ENCODE results near the gene MAST2. TPM values are rescaled to one million over a fixed set of nuclear protein-coding genes. Genes with fewer than 3 reads are reported as not detected.
"Not testable (repeated sequence)": the region's sequence is repeated elsewhere in the genome, so short reads cannot be mapped to it uniquely, and the experiment has no call there.

The MAST2 gene
- total RNA-seq, 1 experiment from 2014 or later: 52.8 TPM

DNA sequence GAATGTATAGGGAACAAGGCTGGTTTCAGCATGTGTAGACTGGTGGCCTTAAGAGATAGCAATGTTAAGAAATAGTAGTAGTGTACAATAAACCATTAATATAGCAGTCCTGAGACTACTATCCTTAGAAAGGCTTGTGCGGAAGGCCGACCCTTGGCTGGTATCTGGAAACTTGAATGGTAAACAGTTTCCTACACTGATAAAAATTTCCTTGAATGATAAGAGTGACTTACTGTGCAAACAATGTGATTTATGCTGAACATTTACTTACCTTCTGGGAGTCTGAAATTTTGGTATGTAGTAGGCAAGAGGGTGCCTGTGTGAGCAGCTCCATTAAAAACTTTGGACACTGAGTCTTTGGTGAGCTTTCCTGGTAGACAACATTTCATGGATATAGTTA lies 44.7 kb downstream of the MAST2 start:
- Histone ChIP-seq H3K27ac (ENCODE audit: low read length) (no peak overlapping the region), H3K9me2 (replicated peaks; ENCODE audit: insufficient read depth, low read length) (no peaks in the 10 kb centered on the region), H3K4me1 (ENCODE audit: low read length) (peaks cover 27% of the 10 kb centered on the region), H2AFZ (ENCODE audit: low read length) (no peak overlapping the region), H3K27me3 (ENCODE audit: low read length) (no peaks in the 10 kb centered on the region), H3K4me3 (ENCODE audit: low read length) (no peak overlapping the region), H3K4me2 (ENCODE audit: low read depth, low read length, poor library complexity, severe bottlenecking) (no peak overlapping the region), H4K20me1 (ENCODE audit: insufficient read depth, low read depth, low read length) (no peaks in the 10 kb centered on the region), H3K9me3 (ENCODE audit: low read length) (no peaks in the 10 kb centered on the region; the same call in 1 of the 2 replicates), H3K9ac (ENCODE audit: low read length) (no peak overlapping the region), H3K79me2 (ENCODE audit: low read length) (peaks cover 97% of the 10 kb centered on the region), H3K36me3 (ENCODE audit: insufficient read depth, low read length) (peaks cover 37% of the 10 kb centered on the region)
- no peak for DNase-seq

DNA sequence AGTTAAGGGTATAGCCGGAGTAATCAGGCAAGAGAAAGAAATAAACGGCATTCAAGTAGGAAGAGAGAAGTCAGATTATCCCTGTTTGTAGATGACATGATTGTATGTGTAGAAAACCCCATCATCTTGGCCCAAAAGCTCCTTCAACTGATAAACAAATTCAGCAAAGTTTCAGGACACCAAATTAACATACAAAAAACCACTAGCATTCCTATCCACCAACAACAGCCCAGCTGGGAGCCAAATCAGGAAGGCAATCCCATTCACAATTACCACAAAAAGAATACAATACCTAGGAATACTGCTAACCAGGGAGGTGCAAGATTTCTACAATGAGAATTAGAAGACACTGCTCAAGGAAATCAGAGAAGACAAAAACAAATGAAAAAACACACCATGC lies 45.3 kb downstream of the MAST2 start:
- Histone ChIP-seq H3K4me1 (ENCODE audit: low read length) (peaks cover 21% of the 10 kb centered on the region), H3K4me2 (ENCODE audit: low read depth, low read length, poor library complexity, severe bottlenecking) (no peak overlapping the region), H3K27ac (ENCODE audit: low read length) (no peak overlapping the region), H3K27me3 (ENCODE audit: low read length) (no peaks in the 10 kb centered on the region), H3K79me2 (ENCODE audit: low read length) (peaks cover 96% of the 10 kb centered on the region), H3K4me3 (ENCODE audit: low read length) (no peak overlapping the region), H3K9me2 (replicated peaks; ENCODE audit: insufficient read depth, low read length) (no peaks in the 10 kb centered on the region), H3K36me3 (ENCODE audit: insufficient read depth, low read length) (peaks cover 37% of the 10 kb centered on the region), H3K9me3 (ENCODE audit: low read length) (no peaks in the 10 kb centered on the region; the same call in 1 of the 2 replicates), H3K9ac (ENCODE audit: low read length) (no peak overlapping the region), H2AFZ (ENCODE audit: low read length) (no peak overlapping the region), H4K20me1 (ENCODE audit: insufficient read depth, low read depth, low read length) (no peaks in the 10 kb centered on the region)
- DNase-seq: no peak

DNA sequence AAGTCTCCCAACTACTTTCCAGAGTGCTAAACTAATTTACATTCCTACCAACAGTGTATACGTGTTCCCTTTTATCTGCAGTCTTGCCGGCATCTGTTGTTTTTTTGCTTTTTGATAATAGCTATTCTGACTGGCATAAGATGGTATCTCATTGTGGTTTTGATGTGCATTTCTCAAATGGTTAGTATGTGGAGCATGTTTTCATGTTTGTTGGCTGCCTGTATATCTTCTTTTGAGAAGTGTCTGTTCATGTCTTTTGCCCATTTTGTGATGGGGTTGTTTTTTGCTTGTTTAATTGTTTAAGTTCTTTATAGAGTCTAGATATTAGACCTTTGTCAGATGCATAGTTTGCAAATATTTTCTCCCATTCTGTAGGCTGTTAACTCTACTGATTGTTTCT lies 46.6 kb downstream of the MAST2 start:
- DNase-seq: no peak
- peaks cover 98% of the 10 kb centered on the region for H3K79me2 ChIP-seq (ENCODE audit: low read length)
- peaks cover 34% of the 10 kb centered on the region for H3K36me3 ChIP-seq (ENCODE audit: insufficient read depth, low read length)
- no peak overlapping the region for H2AFZ ChIP-seq (ENCODE audit: low read length)
- H3K4me3 ChIP-seq (ENCODE audit: low read length): no peak overlapping the region
- H3K4me2 ChIP-seq (ENCODE audit: low read depth, low read length, poor library complexity, severe bottlenecking): no peak overlapping the region
- no peaks in the 10 kb centered on the region for H4K20me1 ChIP-seq (ENCODE audit: insufficient read depth, low read depth, low read length)
- H3K9me3 ChIP-seq (ENCODE audit: low read length): no peaks in the 10 kb centered on the region; the same call in 1 of the 2 replicates
- H3K9me2 ChIP-seq (replicated peaks; ENCODE audit: insufficient read depth, low read length): no peaks in the 10 kb centered on the region
- no peak overlapping the region for H3K27ac ChIP-seq (ENCODE audit: low read length)
- no peak overlapping the region for H3K9ac ChIP-seq (ENCODE audit: low read length)
- H3K4me1 ChIP-seq (ENCODE audit: low read length): peaks cover 14% of the 10 kb centered on the region
- H3K27me3 ChIP-seq (ENCODE audit: low read length): no peaks in the 10 kb centered on the region

GRCh38 chr1:45854724-45855123 lies 51.3 kb downstream of the MAST2 start:
- Histone ChIP-seq H3K36me3 (ENCODE audit: insufficient read depth, low read length) (peaks cover 20% of the 10 kb centered on the region), H3K79me2 (ENCODE audit: low read length) (peaks cover 88% of the 10 kb centered on the region), H3K9me3 (ENCODE audit: low read length) (peaks cover 4% of the 10 kb centered on the region; the same call in 1 of the 2 replicates), H3K27me3 (ENCODE audit: low read length) (no peaks in the 10 kb centered on the region), H3K27ac (ENCODE audit: low read length) (no peak overlapping the region), H3K9ac (ENCODE audit: low read length) (no peak overlapping the region), H3K4me3 (ENCODE audit: low read length) (no peak overlapping the region), H2AFZ (ENCODE audit: low read length) (no peak overlapping the region), H3K9me2 (replicated peaks; ENCODE audit: insufficient read depth, low read length) (no peaks in the 10 kb centered on the region), H3K4me2 (ENCODE audit: low read depth, low read length, poor library complexity, severe bottlenecking) (no peak overlapping the region), H4K20me1 (ENCODE audit: insufficient read depth, low read depth, low read length) (no peaks in the 10 kb centered on the region), H3K4me1 (ENCODE audit: low read length) (peaks cover 20% of the 10 kb centered on the region)
- no peak for DNase-seq

DNA sequence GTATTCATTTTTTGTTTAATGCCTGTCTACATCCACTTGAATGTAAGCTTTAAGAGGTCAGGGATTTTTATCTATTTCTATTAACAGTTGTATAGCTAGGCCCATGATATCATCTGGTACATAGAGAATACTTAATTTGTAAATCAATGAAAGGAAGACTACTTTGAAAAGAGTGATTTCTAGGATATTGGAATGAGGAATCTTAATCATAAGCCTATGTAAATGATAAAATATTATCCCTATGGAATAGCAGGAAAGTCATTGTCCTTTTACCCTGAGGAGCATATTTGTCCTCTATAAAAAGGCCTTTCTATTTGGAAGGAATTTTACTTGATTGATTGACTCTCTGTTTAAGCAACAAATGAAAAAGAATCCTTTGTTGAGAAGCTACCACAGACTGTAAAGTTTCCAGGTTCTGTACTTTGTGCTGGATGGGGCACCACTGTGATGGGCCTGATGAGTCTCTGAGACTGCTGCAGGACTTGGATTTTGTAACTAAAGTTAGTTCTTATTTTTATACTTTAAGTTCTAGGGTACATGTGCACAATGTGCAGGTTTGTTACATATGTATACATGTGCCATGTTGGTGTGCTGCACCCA lies 53.8 kb downstream of the MAST2 start:
- Histone ChIP-seq H3K36me3 (ENCODE audit: insufficient read depth, low read length) (peaks cover 12% of the 10 kb centered on the region), H3K4me3 (ENCODE audit: low read length) (no peak overlapping the region), H3K4me1 (ENCODE audit: low read length) (peaks cover 25% of the 10 kb centered on the region), H2AFZ (ENCODE audit: low read length) (no peak overlapping the region), H3K27ac (ENCODE audit: low read length) (no peak overlapping the region), H3K9me2 (replicated peaks; ENCODE audit: insufficient read depth, low read length) (no peaks in the 10 kb centered on the region), H3K9me3 (ENCODE audit: low read length) (peaks cover 4% of the 10 kb centered on the region; the same call in 1 of the 2 replicates), H3K4me2 (ENCODE audit: low read depth, low read length, poor library complexity, severe bottlenecking) (no peak overlapping the region), H3K27me3 (ENCODE audit: low read length) (no peaks in the 10 kb centered on the region), H3K79me2 (ENCODE audit: low read length) (peaks cover 88% of the 10 kb centered on the region), H3K9ac (ENCODE audit: low read length) (no peak overlapping the region), H4K20me1 (ENCODE audit: insufficient read depth, low read depth, low read length) (no peaks in the 10 kb centered on the region)
- DNase-seq: no peak

- not testable (repeated sequence) for H3K4me3 ChIP-seq (ENCODE audit: low read length); H3K27me3 ChIP-seq (ENCODE audit: low read length); H3K27ac ChIP-seq (ENCODE audit: low read length); DNase-seq; H3K9me3 ChIP-seq (ENCODE audit: low read length); H3K4me2 ChIP-seq (ENCODE audit: low read depth, low read length, poor library complexity, severe bottlenecking); H2AFZ ChIP-seq (ENCODE audit: low read length); H4K20me1 ChIP-seq (ENCODE audit: insufficient read depth, low read depth, low read length); H3K9me2 ChIP-seq (replicated peaks; ENCODE audit: insufficient read depth, low read length); H3K9ac ChIP-seq (ENCODE audit: low read length)
- Histone ChIP-seq H3K4me1 (ENCODE audit: low read length) (peaks cover 32% of the 10 kb centered on the region), H3K79me2 (ENCODE audit: low read length) (peaks cover 88% of the 10 kb centered on the region), H3K36me3 (ENCODE audit: insufficient read depth, low read length) (peaks cover 12% of the 10 kb centered on the region)
Observed at GRCh38 chr1:45857755-45858492, 54.5 kb downstream of the MAST2 start.

GRCh38 chr1:45859221-45859620 lies 55.8 kb downstream of the MAST2 start:
- Histone ChIP-seq H3K4me2 (ENCODE audit: low read depth, low read length, poor library complexity, severe bottlenecking) (no peak overlapping the region), H3K9ac (ENCODE audit: low read length) (no peak overlapping the region), H3K9me3 (ENCODE audit: low read length) (peaks cover 4% of the 10 kb centered on the region; the same call in 1 of the 2 replicates), H3K27ac (ENCODE audit: low read length) (no peak overlapping the region), H3K36me3 (ENCODE audit: insufficient read depth, low read length) (peaks cover 12% of the 10 kb centered on the region), H3K9me2 (replicated peaks; ENCODE audit: insufficient read depth, low read length) (no peaks in the 10 kb centered on the region), H3K79me2 (ENCODE audit: low read length) (peaks cover 89% of the 10 kb centered on the region), H3K27me3 (ENCODE audit: low read length) (no peaks in the 10 kb centered on the region), H3K4me3 (ENCODE audit: low read length) (no peak overlapping the region), H2AFZ (ENCODE audit: low read length) (no peak overlapping the region), H4K20me1 (ENCODE audit: insufficient read depth, low read depth, low read length) (no peaks in the 10 kb centered on the region), H3K4me1 (ENCODE audit: low read length) (peaks cover 45% of the 10 kb centered on the region)
- DNase-seq: no peak

DNA sequence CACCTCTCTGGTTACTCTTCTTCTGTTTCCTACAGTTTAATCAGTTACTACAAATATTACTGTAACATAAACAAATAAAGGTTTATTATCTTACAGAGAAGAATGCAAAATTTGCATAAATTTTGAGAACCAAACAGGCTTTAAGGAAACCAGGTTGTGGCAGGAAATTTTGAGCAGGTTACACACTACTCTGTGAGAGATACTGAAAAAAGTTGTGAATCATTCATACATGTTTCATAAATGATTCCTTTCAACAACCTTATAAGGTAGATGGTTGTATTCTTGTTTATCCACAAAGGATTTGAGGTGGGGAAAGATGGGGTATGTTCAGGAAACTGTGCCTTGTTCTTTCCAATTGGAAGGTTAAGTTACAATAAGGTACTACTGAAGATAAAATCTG lies 58.6 kb downstream of the MAST2 start:
- Histone ChIP-seq H3K79me2 (ENCODE audit: low read length) (peaks cover 88% of the 10 kb centered on the region), H3K9ac (ENCODE audit: low read length) (no peak overlapping the region), H3K9me2 (replicated peaks; ENCODE audit: insufficient read depth, low read length) (no peaks in the 10 kb centered on the region), H2AFZ (ENCODE audit: low read length) (no peak overlapping the region), H3K27me3 (ENCODE audit: low read length) (no peaks in the 10 kb centered on the region), H3K9me3 (ENCODE audit: low read length) (peaks cover 4% of the 10 kb centered on the region; the same call in 1 of the 2 replicates), H4K20me1 (ENCODE audit: insufficient read depth, low read depth, low read length) (no peaks in the 10 kb centered on the region), H3K4me1 (ENCODE audit: low read length) (peaks cover 67% of the 10 kb centered on the region), H3K27ac (ENCODE audit: low read length) (peak overlapping the region; percentile 79), H3K36me3 (ENCODE audit: insufficient read depth, low read length) (peaks cover 4% of the 10 kb centered on the region), H3K4me2 (ENCODE audit: low read depth, low read length, poor library complexity, severe bottlenecking) (peak overlapping the region; percentile 40), H3K4me3 (ENCODE audit: low read length) (no peak overlapping the region)
- no peak for DNase-seq
